K562 (cell line): ENCODE measurements around the gene ALCAM. TPM values are rescaled to one million over a fixed set of nuclear protein-coding genes. Genes with fewer than 3 reads are reported as not detected.

Source experiments
- ATAC-seq: fragments of 200-7000 bp; cut with Tn5 transposase; 3 replicates; pipeline ENCODE4 v1.9.1; 2020; ENCODE audit warnings: moderate library complexity
- BruUV-seq: library from RNA; stranded (reverse); fragments of 400-500 nt; replicated peaks from 2 replicates; lab custom pipeline; 2021; lab: Mats Ljungman, UMichigan
- CTCF ChIA-PET: fragments of 300-600 bp; formaldehyde crosslinking; extraction: SDS; loops from one replicate; lab custom pipeline; 2021; ENCODE audit warnings: low intra/inter-chr PET ratio; lab: Yijun Ruan, JAX
- POLR2A ChIA-PET: fragments of 300-600, 350-650 bp; sonication (Branson Sonifier 250); formaldehyde crosslinking; extraction: SDS; loops from one replicate; lab custom pipeline; 2021; ENCODE audit warnings: antibody characterized with exemption, inconsistent platforms; lab: Yijun Ruan, JAX
- DNase-seq, 4 experiments: peaks; one replicate each; pipeline versions ENCODE4 v3.0.0 to v3.0.0-alpha.2; 2011 to 2018; ENCODE audit warnings: low spot score in 3 of 4, mixed read lengths in 3 of 4; ENCODE audit errors: extremely low read depth in 1 of 4
- FAIRE-seq: peaks from 2 replicates; lab custom pipeline; 2011; peaks lifted over from hg19 to GRCh38; lab: Jason Lieb, UNC
- H2AFZ ChIP-seq: 2 replicates; pipeline ENCODE4 v1.6.0; 2011; ENCODE audit warnings: low read depth, low read length, control low read depth, inconsistent platforms
- H3K27ac ChIP-seq: fragments of 200-600 bp; 3 replicates; pipeline ENCODE4 v1.8.0; 2011; ENCODE audit warnings: low read depth, mild to moderate bottlenecking, control low read depth, inconsistent platforms, low read length, moderate library complexity, mixed read lengths; ENCODE audit errors: extremely low read depth
- H3K27me3 ChIP-seq, 2 experiments: fragments of 300-600 bp in 1 of 2; 2 replicates in 1 of 2; 3 replicates in 1 of 2; pipeline versions ENCODE4 v1.6.0 to v1.8.0; 2011; ENCODE audit warnings: inconsistent platforms in 2 of 2, low read length in 2 of 2, mild to moderate bottlenecking in 1 of 2, mixed read lengths in 1 of 2, moderate library complexity in 1 of 2; ENCODE audit not compliant: control insufficient read depth in 2 of 2, insufficient read depth in 2 of 2
- H3K36me3 ChIP-seq: fragments of 300-600 bp; 3 replicates; pipeline ENCODE4 v1.8.0; 2011; ENCODE audit warnings: mild to moderate bottlenecking, low read length, inconsistent platforms; ENCODE audit not compliant: control insufficient read depth, insufficient read depth
- H3K4me1 ChIP-seq, 2 experiments: fragments of 200-600 bp in 1 of 2; replicated peaks in 1 of 2; 2 replicates in 1 of 2; 3 replicates in 1 of 2; pipeline versions ENCODE4 v1.5.1 to v1.8.0; 2011; ENCODE audit warnings: inconsistent platforms in 2 of 2, low read length in 2 of 2, mild to moderate bottlenecking in 1 of 2, mixed read lengths in 1 of 2, moderate library complexity in 1 of 2; ENCODE audit not compliant: control insufficient read depth in 2 of 2, insufficient read depth in 2 of 2
- H3K4me2 ChIP-seq: 2 replicates; pipeline ENCODE4 v1.6.1; 2011; ENCODE audit warnings: low read length, control low read depth, inconsistent platforms, mixed read lengths; ENCODE audit not compliant: insufficient read depth
- H3K4me3 ChIP-seq: fragments of 200-600 bp; sonication (generic), shearing (Covaris generic); 2 replicates; pipeline ENCODE4 v1.5.1; 2016; ENCODE audit warnings: control low read depth, inconsistent platforms
- H3K79me2 ChIP-seq: fragments of 200-600 bp; 3 replicates; pipeline ENCODE4 v1.8.0; 2011; ENCODE audit warnings: low read length, inconsistent platforms; ENCODE audit not compliant: control insufficient read depth, insufficient read depth
- H3K9ac ChIP-seq, 2 experiments: 2 replicates each; pipeline versions ENCODE4 v1.6.0 to v1.6.1; 2011; ENCODE audit warnings: low read depth in 2 of 2, low read length in 2 of 2, control low read depth in 1 of 2, inconsistent platforms in 1 of 2, mild to moderate bottlenecking in 1 of 2, mixed read lengths in 1 of 2; ENCODE audit not compliant: insufficient read depth in 1 of 2
- H3K9me1 ChIP-seq: one replicate; pipeline ENCODE4 v1.6.0; 2011; ENCODE audit warnings: inconsistent platforms, mild to moderate bottlenecking, low read length, moderate library complexity; ENCODE audit not compliant: control insufficient read depth, insufficient read depth
- H3K9me3 ChIP-seq: replicated peaks from 2 replicates; pipeline ENCODE4 v1.5.1; 2011; ENCODE audit warnings: low read depth, low read length, inconsistent platforms; ENCODE audit not compliant: control insufficient read depth, insufficient read depth
- H4K20me1 ChIP-seq: replicated peaks from 2 replicates; pipeline ENCODE4 v1.6.1; 2011; ENCODE audit warnings: low read length, inconsistent platforms, mixed read lengths; ENCODE audit not compliant: control insufficient read depth, insufficient read depth
- CHD1 ChIP-seq: fragments of 200-600 bp; sonication (generic); IDR thresholded peaks from one replicate; pipeline ENCODE4 v1.6.1; 2012; ENCODE audit warnings: mild to moderate bottlenecking, moderate library complexity, low read length, inconsistent platforms
- RAD21 ChIP-seq, 2 experiments: fragments of 250-450 bp in 1 of 2; fragments of 450-650 bp in 1 of 2; sonication (Bioruptor Pico) in 1 of 2; formaldehyde crosslinking in 1 of 2; IDR thresholded peaks in 1 of 2; conservative IDR thresholded peaks in 1 of 2; 2 replicates each; pipeline versions ENCODE4 v1.4.0 to v1.8.0; 2020 to 2022; ENCODE audit warnings: mild to moderate bottlenecking in 2 of 2, moderate library complexity in 1 of 2
- WGBS: fragments of 100-300 bp; shearing (Covaris generic); methylation state at CpG from one replicate; pipeline ENCODE4 v1.1.6; 2016; ENCODE audit warnings: low coverage, mixed read lengths; ENCODE audit not compliant: insufficient coverage; ENCODE audit errors: missing lambda C conversion rate; 5-methylcytosine and 5-hydroxymethylcytosine counted together
- in situ Hi-C: fragments of 300-500 bp; cut with MboI; formaldehyde crosslinking; loops from 4 replicates; pipeline ENCODE4 v1.15.0; 2018; ENCODE audit warnings: inconsistent platforms, mixed read lengths
- intact Hi-C: fragments of 100-400 bp; cut with micrococcal nuclease; formaldehyde crosslinking; loops from 2 replicates; pipeline ENCODE4 v1.14.2; 2022
- polyA plus RNA-seq, 8 experiments: library from polyadenylated mRNA; depleted of rRNA in 4 of 8; stranded (reverse) in 5 of 8; unstranded in 3 of 8; fragments of >200 nt; fragmentation: Nextera tagmentation in 2 of 8; fragmentation: Illumina TruSeq in 1 of 8; extraction: Ambion mirVana in 2 of 8; extraction: Trizol in 1 of 8; gene quantifications; 2 replicates each; pipeline versions ENCODE4 v1.2.1 to v1.2.3, GENCODE V29; 2011 to 2014; ENCODE audit warnings: inconsistent platforms in 1 of 8, missing spikeins in 1 of 8
- total RNA-seq, 7 experiments: library from RNA; depleted of rRNA in 6 of 7; stranded (reverse); fragments of >200 nt in 6 of 7; fragmentation: Illumina TruSeq in 2 of 7; extraction: Trizol in 2 of 7; gene quantifications; 2 replicates each; pipeline versions ENCODE4 v1.2.1 to v1.2.3, GENCODE V29; 2011 to 2021; ENCODE audit warnings: low replicate concordance in 1 of 7
- TF ChIP-seq, protein P1 (sequence below), 3 experiments: IDR thresholded peaks in 2 of 3; conservative IDR thresholded peaks in 1 of 3; 2 replicates each; pipeline ENCODE4 v1.5.1; 2011 to 2012; ENCODE audit warnings: low read length in 3 of 3, mild to moderate bottlenecking in 3 of 3, control low read depth in 2 of 3, improper control_type of control experiment in 1 of 3, inconsistent platforms in 1 of 3, low read depth in 1 of 3, mixed read lengths in 1 of 3, moderate library complexity in 1 of 3; ENCODE audit not compliant: insufficient read depth in 2 of 3

ALCAM gene
- total and polyA plus RNA-seq, 9 of the 15 experiments (the other 6 are each of a cell fraction or from before 2014, with no cell fraction given): 0.03 to 0.98 (median 0.14) TPM; not detected in 1

- H3K4me2 ChIP-seq: no peak overlapping the region
- no peak for FAIRE-seq
Observed at GRCh38 chr3:105516972-105517371, 150.3 kb downstream of the ALCAM start.

More at GRCh38 chr3:105516972-105517371, 150.3 kb downstream of the ALCAM start:
- H3K9me1 ChIP-seq: no peaks in the 10 kb centered on the region
- no peak overlapping the region for H3K4me3 ChIP-seq
- H3K27ac ChIP-seq: no peak overlapping the region
- POLR2A ChIA-PET: no interaction called here
- no peaks in the 10 kb centered on the region for H3K36me3 ChIP-seq
- no peaks in the 10 kb centered on the region for H3K9me3 ChIP-seq
- no peaks in the 10 kb centered on the region for H3K79me2 ChIP-seq
- TF ChIP-seq CHD1 (no peak), RAD21 (CRISPR knock-in tag; conservative IDR thresholded peaks at IDR 0.05 in 1 of 2, IDR thresholded peaks at IDR 0.05 in 1 of 2) (peak in 1 of 2 experiments; percentile 38; a peak in 2 of 4 replicates)
- TF ChIP-seq, protein P1, sequence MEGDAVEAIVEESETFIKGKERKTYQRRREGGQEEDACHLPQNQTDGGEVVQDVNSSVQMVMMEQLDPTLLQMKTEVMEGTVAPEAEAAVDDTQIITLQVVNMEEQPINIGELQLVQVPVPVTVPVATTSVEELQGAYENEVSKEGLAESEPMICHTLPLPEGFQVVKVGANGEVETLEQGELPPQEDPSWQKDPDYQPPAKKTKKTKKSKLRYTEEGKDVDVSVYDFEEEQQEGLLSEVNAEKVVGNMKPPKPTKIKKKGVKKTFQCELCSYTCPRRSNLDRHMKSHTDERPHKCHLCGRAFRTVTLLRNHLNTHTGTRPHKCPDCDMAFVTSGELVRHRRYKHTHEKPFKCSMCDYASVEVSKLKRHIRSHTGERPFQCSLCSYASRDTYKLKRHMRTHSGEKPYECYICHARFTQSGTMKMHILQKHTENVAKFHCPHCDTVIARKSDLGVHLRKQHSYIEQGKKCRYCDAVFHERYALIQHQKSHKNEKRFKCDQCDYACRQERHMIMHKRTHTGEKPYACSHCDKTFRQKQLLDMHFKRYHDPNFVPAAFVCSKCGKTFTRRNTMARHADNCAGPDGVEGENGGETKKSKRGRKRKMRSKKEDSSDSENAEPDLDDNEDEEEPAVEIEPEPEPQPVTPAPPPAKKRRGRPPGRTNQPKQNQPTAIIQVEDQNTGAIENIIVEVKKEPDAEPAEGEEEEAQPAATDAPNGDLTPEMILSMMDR (IDR thresholded peaks at IDR 0.05 in 2 of 3, conservative IDR thresholded peaks at IDR 0.05 in 1 of 3; ENCODE audit: insufficient read depth in 2 of 3, low read depth in 1 of 3, low read length in 3 of 3): peak in 2 of 3 experiments; percentile 19 to 25; a peak in 1 of 6 replicates
- no peaks in the 10 kb centered on the region for H3K4me1 ChIP-seq
- no peaks in the 10 kb centered on the region for H4K20me1 ChIP-seq
- ATAC-seq (no peak), DNase-seq (peak in 1 of 4 experiments; percentile 6)
- in situ Hi-C loops (no loop called here), intact Hi-C loops (loop anchor here (10.0 kb wide), 1 partner anchor 1098 kb away; no protein-coding TSS in a partner anchor)
- CTCF ChIA-PET: no interaction called here
- H3K9ac ChIP-seq: no peak overlapping the region
- 0% methylated on average over 6 of the region's 6 CpGs for WGBS
- no TSS peak for BruUV-seq
- H2AFZ ChIP-seq: no peak overlapping the region
- H3K27me3 ChIP-seq: no peaks in the 10 kb centered on the region
